Spleen (tissue), 11 donors: ENCODE results near the gene ARHGAP10. TPM values are rescaled to one million over a fixed set of nuclear protein-coding genes. Genes with fewer than 3 reads are reported as not detected.

Experiments
- DNase-seq: peaks from one replicate; pipeline ENCODE4 v3.0.0-alpha.2; 2020
- H3K27ac ChIP-seq, 8 donors: fragments of 200-600 bp; sonication (generic) in 7 of 8; 1 replicate in 4 of 8; 2 replicates in 4 of 8; pipeline versions ENCODE4 v1.5.0 to v1.8.0; 2016 to 2021; ENCODE audit warnings: inconsistent platforms in 4 of 8, mild to moderate bottlenecking in 4 of 8, moderate library complexity in 1 of 8
- H3K27me3 ChIP-seq, 7 donors: fragments of 200-600 bp; sonication (generic) in 6 of 7; replicated peaks in 1 of 7; 1 replicate in 4 of 7; 2 replicates in 3 of 7; pipeline versions ENCODE4 v1.5.0 to v1.8.0; 2016 to 2021; ENCODE audit warnings: inconsistent platforms in 3 of 7, mild to moderate bottlenecking in 1 of 7
- H3K36me3 ChIP-seq, 6 donors: fragments of 200-600 bp; sonication (generic) in 5 of 6; 1 replicate in 4 of 6; 2 replicates in 2 of 6; pipeline versions ENCODE4 v1.5.0 to v1.8.0; 2016 to 2021; ENCODE audit warnings: inconsistent platforms in 2 of 6
- H3K4me1 ChIP-seq, 6 donors: fragments of 200-600 bp; sonication (generic) in 5 of 6; 1 replicate in 3 of 6; 2 replicates in 3 of 6; pipeline versions ENCODE4 v1.5.0 to v1.8.0; 2016 to 2021; ENCODE audit warnings: inconsistent platforms in 3 of 6
- H3K4me3 ChIP-seq, 8 donors: fragments of 200-600 bp; sonication (generic) in 7 of 8; 1 replicate in 4 of 8; 2 replicates in 4 of 8; pipeline versions ENCODE4 v1.5.0 to v1.8.0; 2016 to 2021; ENCODE audit warnings: inconsistent platforms in 4 of 8, mild to moderate bottlenecking in 4 of 8, moderate library complexity in 2 of 8
- H3K9me3 ChIP-seq, 8 donors: fragments of 200-600 bp; sonication (generic) in 7 of 8; 1 replicate in 4 of 8; 2 replicates in 4 of 8; pipeline versions ENCODE4 v1.5.0 to v1.8.0; 2016 to 2021; ENCODE audit warnings: inconsistent platforms in 4 of 8
- POLR2A ChIP-seq, 3 donors: fragments of 450-650 bp; IDR thresholded peaks; one replicate each; pipeline ENCODE4 v1.5.1; 2017; ENCODE audit warnings: antibody characterized with exemption in 3 of 3, mild to moderate bottlenecking in 1 of 3
- POLR2AphosphoS5 ChIP-seq, 3 donors: sonication (generic); formaldehyde crosslinking; IDR thresholded peaks; one replicate each; pipeline ENCODE4 v1.5.1; 2017; ENCODE audit warnings: antibody characterized with exemption in 3 of 3
- WGBS, 5 donors: extraction: QIAGEN DNeasy Blood & Tissue Kit in 3 of 5; methylation state at CpG; one replicate each; pipeline versions ENCODE4 v1.1.5 to v1.1.7; 2013 to 2018; 5-methylcytosine and 5-hydroxymethylcytosine counted together
- intact Hi-C: fragments of 100-400 bp; cut with DNase I; formaldehyde crosslinking; loops from one replicate; pipeline ENCODE4 v1.15.0; 2023; ENCODE audit warnings: low total_unique reads
- polyA plus RNA-seq, 3 donors: library from polyadenylated mRNA; stranded (reverse); fragments of 200-250 nt; gene quantifications; one replicate each; pipeline ENCODE4 v1.2.1, GENCODE V29; 2013
- total RNA-seq, 7 donors: library from RNA; depleted of rRNA in 3 of 7; stranded (reverse); fragments of >200 nt in 3 of 7; fragmentation: NEBNext Ultra II Directional in 4 of 7; extraction: Animal tissue kit (Norgen Biotek cat#: 25700) in 4 of 7; gene quantifications; one replicate each; pipeline versions ENCODE4 v1.1.0 to v1.2.1, GENCODE V29; 2016 to 2021
- TF ChIP-seq, protein P1 (sequence below), 11 experiments: fragments of 200-600 bp in 7 of 11; fragments of 450-650 bp in 4 of 11; sonication (generic) in 4 of 11; IDR thresholded peaks in 8 of 11; conservative IDR thresholded peaks in 3 of 11; 1 replicate in 7 of 11; 2 replicates in 4 of 11; pipeline versions ENCODE4 v1.4.0 to v1.8.0; 2016 to 2021; ENCODE audit warnings: antibody characterized with exemption in 11 of 11, inconsistent platforms in 4 of 11, mild to moderate bottlenecking in 1 of 11
- donor health status: healthy with polysubstance abuse.
- donor health status: DM: no; HTN: no; CAD: no; lungs with moderate emphysema.
- donor health status: DM: no; HTN: no; CAD: no.
- donor health status: Bipolar disorder and iron deficiency.
- donor health status: healthy.
- donor health status: DM: no; HTN: no; CAD: no.
- donor health status: DM: yes; HTN: yes; CAD: no.

Gene ARHGAP10
- total and polyA plus RNA-seq, 10 donors = 4.0 to 35.5 (median 13.3) TPM

DNA sequence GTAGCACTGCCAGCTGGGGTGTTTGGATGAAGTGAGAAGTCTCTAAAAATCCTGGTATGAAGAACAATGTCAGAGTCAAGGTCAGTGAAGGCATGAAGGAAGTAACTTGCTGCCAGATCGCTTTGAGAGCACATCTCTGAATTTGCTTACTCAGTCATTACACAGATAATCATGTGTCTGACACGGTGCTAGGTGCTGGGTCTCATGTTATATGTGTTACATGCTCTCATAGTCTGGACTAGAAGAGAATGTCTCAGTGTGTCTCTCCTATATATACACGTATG is 337.9 kb downstream of the ARHGAP10 start:
- TF ChIP-seq, protein P1, sequence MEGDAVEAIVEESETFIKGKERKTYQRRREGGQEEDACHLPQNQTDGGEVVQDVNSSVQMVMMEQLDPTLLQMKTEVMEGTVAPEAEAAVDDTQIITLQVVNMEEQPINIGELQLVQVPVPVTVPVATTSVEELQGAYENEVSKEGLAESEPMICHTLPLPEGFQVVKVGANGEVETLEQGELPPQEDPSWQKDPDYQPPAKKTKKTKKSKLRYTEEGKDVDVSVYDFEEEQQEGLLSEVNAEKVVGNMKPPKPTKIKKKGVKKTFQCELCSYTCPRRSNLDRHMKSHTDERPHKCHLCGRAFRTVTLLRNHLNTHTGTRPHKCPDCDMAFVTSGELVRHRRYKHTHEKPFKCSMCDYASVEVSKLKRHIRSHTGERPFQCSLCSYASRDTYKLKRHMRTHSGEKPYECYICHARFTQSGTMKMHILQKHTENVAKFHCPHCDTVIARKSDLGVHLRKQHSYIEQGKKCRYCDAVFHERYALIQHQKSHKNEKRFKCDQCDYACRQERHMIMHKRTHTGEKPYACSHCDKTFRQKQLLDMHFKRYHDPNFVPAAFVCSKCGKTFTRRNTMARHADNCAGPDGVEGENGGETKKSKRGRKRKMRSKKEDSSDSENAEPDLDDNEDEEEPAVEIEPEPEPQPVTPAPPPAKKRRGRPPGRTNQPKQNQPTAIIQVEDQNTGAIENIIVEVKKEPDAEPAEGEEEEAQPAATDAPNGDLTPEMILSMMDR (IDR thresholded peaks at IDR 0.05 in 8 of 11, conservative IDR thresholded peaks at IDR 0.05 in 3 of 11) = no peak
- no peak for TF ChIP-seq POLR2AphosphoS5 (IDR thresholded peaks at IDR 0.05)
- H3K36me3 ChIP-seq = peaks cover 0 to 49% (median 3%) of the 10 kb centered on the region in 6 donors
- intact Hi-C loops = loop anchor here (10.0 kb wide), 1 partner anchor 375 kb away; the partner anchor contains the start of gene NR3C2

DNA sequence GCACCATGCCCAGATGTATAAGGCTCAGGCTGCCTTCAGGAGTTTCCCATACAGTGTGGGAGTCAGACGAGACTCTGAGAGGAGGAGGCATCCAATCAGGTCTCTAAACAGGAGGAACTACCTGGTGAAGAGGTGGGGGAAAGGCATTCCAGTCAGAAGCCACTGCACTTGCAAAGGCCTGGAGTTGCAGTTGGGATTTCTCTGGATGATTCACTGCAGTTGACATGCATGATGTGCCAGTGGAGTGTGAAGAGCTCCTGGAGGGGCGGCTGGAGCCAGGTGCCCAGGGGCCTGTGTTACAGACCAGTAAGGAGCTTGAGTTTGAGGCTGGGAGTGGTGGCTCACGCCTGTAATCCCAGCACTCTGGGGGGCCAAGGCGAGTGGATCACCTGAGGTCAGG is 339.1 kb downstream of the ARHGAP10 start:
- TF ChIP-seq POLR2AphosphoS5 (IDR thresholded peaks at IDR 0.05) = no peak
- TF ChIP-seq POLR2A (IDR thresholded peaks at IDR 0.05) = no peak
- TF ChIP-seq, protein P1 (IDR thresholded peaks at IDR 0.05 in 8 of 11, conservative IDR thresholded peaks at IDR 0.05 in 3 of 11) = no peak
- no peak overlapping the region for H3K27ac ChIP-seq
- no peaks in the 10 kb centered on the region for H3K27me3 ChIP-seq
- peaks cover 0 to 51% (median 3%) of the 10 kb centered on the region in 6 donors for H3K36me3 ChIP-seq
- H3K9me3 ChIP-seq = peaks cover 0 to 34% (median 27%) of the 10 kb centered on the region in 8 donors
- H3K4me3 ChIP-seq = no peak overlapping the region
- H3K4me1 ChIP-seq = peaks cover 0 to 26% (median 4%) of the 10 kb centered on the region in 6 donors
- intact Hi-C loops = no loop called here
- DNase-seq = no peak
- WGBS, 5 donors = 87 to 96% (median 94%) methylated on average over 4 of the region's 4 CpGs

More for the DNA sequence above, 337.9 kb downstream of the ARHGAP10 start:
- Histone ChIP-seq H3K27ac (no peak overlapping the region), H3K4me1 (peaks cover 0 to 26% (median 4%) of the 10 kb centered on the region in 6 donors), H3K9me3 (peaks cover 0 to 23% (median 16%) of the 10 kb centered on the region in 8 donors), H3K4me3 (no peak overlapping the region), H3K27me3 (no peaks in the 10 kb centered on the region)
- DNase-seq = no peak
- 36 to 71% (median 62%) methylated on average over 3 of the region's 3 CpGs for WGBS, 5 donors

DNA sequence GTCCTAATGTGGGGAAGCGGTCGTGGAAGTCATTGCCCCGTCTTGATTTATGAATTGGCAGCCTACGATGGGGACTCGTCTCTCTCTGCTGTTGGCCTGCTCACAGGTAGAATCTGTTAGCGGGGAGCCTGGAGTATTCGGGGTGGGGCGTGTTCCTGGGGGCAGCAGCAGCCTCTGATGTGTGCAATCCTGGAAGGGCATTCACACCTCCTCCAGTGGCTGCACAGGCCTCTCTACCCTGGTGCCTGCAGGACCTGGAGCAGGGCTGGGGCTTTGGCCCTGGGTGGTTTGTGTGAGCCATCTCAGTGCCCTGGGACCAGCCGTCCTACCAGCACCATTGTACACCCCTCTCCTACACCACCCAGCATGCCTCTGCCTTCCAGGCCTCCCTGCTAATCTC is 340.9 kb downstream of the ARHGAP10 start:
- WGBS, 5 donors = 90 to 98% (median 97%) methylated on average over 9 of the region's 9 CpGs
- peaks cover 0 to 62% (median 3%) of the 10 kb centered on the region in 6 donors for H3K36me3 ChIP-seq

DNA sequence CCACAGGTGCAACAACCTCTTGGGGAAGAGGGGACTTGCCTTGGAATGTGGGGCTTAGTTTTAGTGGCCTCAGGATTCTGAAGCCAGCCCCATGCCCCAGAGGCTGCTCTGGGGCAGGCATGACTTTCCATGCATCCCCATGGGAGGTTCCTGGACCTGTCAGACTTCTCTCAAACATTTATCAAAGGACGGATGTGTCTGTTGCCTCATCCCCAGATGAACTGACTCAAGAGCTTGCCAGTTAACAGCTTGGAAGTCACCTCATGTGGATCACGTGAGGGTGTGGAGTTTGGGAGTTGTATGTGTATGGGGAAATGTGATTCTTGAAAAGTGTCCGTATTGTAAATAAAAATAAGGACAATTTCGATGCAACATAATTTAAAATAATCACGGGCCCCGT is 341.5 kb downstream of the ARHGAP10 start:
- Histone ChIP-seq H3K4me1 (peaks cover 0 to 18% (median 0%) of the 10 kb centered on the region in 6 donors), H3K9me3 (peaks cover 0 to 48% (median 38%) of the 10 kb centered on the region in 8 donors), H3K4me3 (no peak overlapping the region), H3K27ac (no peak overlapping the region), H3K36me3 (peaks cover 0 to 67% (median 3%) of the 10 kb centered on the region in 6 donors), H3K27me3 (no peaks in the 10 kb centered on the region)
- no peak for DNase-seq
- WGBS, 5 donors = 92 to 98% (median 94%) methylated on average over 6 of the region's 6 CpGs
- intact Hi-C loops = no loop called here
- TF ChIP-seq POLR2AphosphoS5 (IDR thresholded peaks at IDR 0.05) = no peak
- TF ChIP-seq, protein P1 (IDR thresholded peaks at IDR 0.05 in 8 of 11, conservative IDR thresholded peaks at IDR 0.05 in 3 of 11) = no peak
- no peak for TF ChIP-seq POLR2A (IDR thresholded peaks at IDR 0.05)

More for the DNA sequence above, 340.9 kb downstream of the ARHGAP10 start:
- Histone ChIP-seq H3K27ac (no peak overlapping the region), H3K9me3 (peaks cover 0 to 48% (median 38%) of the 10 kb centered on the region in 8 donors), H3K4me3 (no peak overlapping the region), H3K27me3 (no peaks in the 10 kb centered on the region), H3K4me1 (peaks cover 0 to 18% (median 0%) of the 10 kb centered on the region in 6 donors)
- no peak for DNase-seq
- TF ChIP-seq POLR2AphosphoS5 (IDR thresholded peaks at IDR 0.05) = no peak
- no peak for TF ChIP-seq POLR2A (IDR thresholded peaks at IDR 0.05)
- TF ChIP-seq, protein P1 (IDR thresholded peaks at IDR 0.05 in 8 of 11, conservative IDR thresholded peaks at IDR 0.05 in 3 of 11) = no peak
- intact Hi-C loops = no loop called here
